HL-60 (cell line): ENCODE results near the gene SHC2.
A peak's percentile ranks its signal among the peaks of the same experiment; 100 is the strongest.

Experiments used
- DNase-seq, 2 experiments: peaks; one replicate each; pipeline ENCODE4 v3.0.0-alpha.2; 2010 to 2020; ENCODE audit warnings: low read depth in 1 of 2, low spot score in 1 of 2
- H3K27ac ChIP-seq: fragments of 250-450 bp; sonication (Bioruptor Pico); replicated peaks from 2 replicates; pipeline ENCODE4 v1.5.1; 2020; ENCODE audit warnings: mild to moderate bottlenecking, moderate library complexity
- H3K27me3 ChIP-seq: fragments of 250-450 bp; sonication (Bioruptor Pico); 2 replicates; pipeline ENCODE4 v1.5.1; 2021; ENCODE audit warnings: mild to moderate bottlenecking, moderate library complexity; ENCODE audit not compliant: insufficient read depth, poor library complexity, severe bottlenecking
- H3K4me3 ChIP-seq: replicated peaks from 2 replicates; pipeline ENCODE4 v1.5.1; 2011; ENCODE audit warnings: mild to moderate bottlenecking, control low read depth, low read length; ENCODE audit not compliant: insufficient read depth
- CTCF ChIP-seq: IDR thresholded peaks from one replicate; pipeline ENCODE4 v1.5.1; 2011; ENCODE audit warnings: low read length, control low read depth, inconsistent platforms; ENCODE audit not compliant: insufficient read depth
- GABPA ChIP-seq: IDR thresholded peaks from 2 replicates; pipeline ENCODE4 v1.6.1; 2012; ENCODE audit warnings: low read depth
- POLR2AphosphoS5 ChIP-seq: IDR thresholded peaks from 2 replicates; pipeline ENCODE4 v1.6.1; 2012; ENCODE audit warnings: low read depth
- REST ChIP-seq: IDR thresholded peaks from 2 replicates; pipeline ENCODE4 v1.6.1; 2012; ENCODE audit warnings: low read depth; ENCODE audit not compliant: insufficient replicate concordance
- SPI1 ChIP-seq: IDR thresholded peaks from 2 replicates; pipeline ENCODE4 v1.6.1; 2012; ENCODE audit warnings: low read depth, mild to moderate bottlenecking, borderline replicate concordance

The SHC2 gene

GRCh38 chr19:480016-480855 lies 19.4 kb upstream of the SHC2 start:
- Histone ChIP-seq H3K27me3 (no peaks in the 10 kb centered on the region), H3K27ac (no peak overlapping the region), H3K4me3 (no peak overlapping the region)
- TF ChIP-seq GABPA (no peak), REST (no peak), CTCF (no peak), SPI1 (no peak), POLR2AphosphoS5 (no peak)
- peak in 1 of 2 experiments; percentile 15 for DNase-seq

- H3K27me3 ChIP-seq, result no peaks in the 10 kb centered on the region
- no peak for TF ChIP-seq CTCF
- TF ChIP-seq GABPA, result no peak
- no peak for TF ChIP-seq SPI1
- no peak for TF ChIP-seq POLR2AphosphoS5
- H3K4me3 ChIP-seq, result no peak overlapping the region
- no peak overlapping the region for H3K27ac ChIP-seq
- DNase-seq, result no peak
These were observed 18.1 kb upstream of the SHC2 start for GRCh38 chr19:478976-479375.

GRCh38 chr19:478236-478903 lies 17.5 kb upstream of the SHC2 start:
- Histone ChIP-seq H3K27ac (no peak overlapping the region), H3K27me3 (no peaks in the 10 kb centered on the region), H3K4me3 (no peak overlapping the region)
- TF ChIP-seq SPI1 (no peak), REST (no peak), GABPA (no peak), POLR2AphosphoS5 (no peak), CTCF (no peak)
- no peak for DNase-seq
